Measurements from ENCODE around the gene AK9.
"Not testable (repeated sequence)": the region's sequence is repeated elsewhere in the genome, so short reads cannot be mapped to it uniquely, and the experiment has no call there.

AK9 gene

GRCh38 chr6:109644131-109644530 is 46.9 kb downstream of the AK9 start:
- DNase-seq (ENCODE audit: low read depth, low spot score) = no peak
- H3K4me3 ChIP-seq (ENCODE audit: low read length) = no peak overlapping the region

GRCh38 chr6:109632405-109632804 is 58.6 kb downstream of the AK9 start:
- no peak for DNase-seq (ENCODE audit: low read depth, low spot score)
- H3K4me3 ChIP-seq (ENCODE audit: low read length) = no peak overlapping the region

- no peak for DNase-seq (ENCODE audit: low read depth, low spot score)
- no peak overlapping the region for H3K4me3 ChIP-seq (ENCODE audit: low read length)
Observed at GRCh38 chr6:109631403-109631802, 59.6 kb downstream of the AK9 start.

- H3K4me3 ChIP-seq (ENCODE audit: low read length) = no peak overlapping the region
- peak; percentile 75 for DNase-seq (ENCODE audit: low read depth, low spot score)
Observed at GRCh38 chr6:109628158-109629000, 62.6 kb downstream of the AK9 start.

- DNase-seq (ENCODE audit: low read depth, low spot score) = no peak
- no peak overlapping the region for H3K4me3 ChIP-seq (ENCODE audit: low read length)
Observed at GRCh38 chr6:109626311-109626710, 64.7 kb downstream of the AK9 start.

- no peak overlapping the region for H3K4me3 ChIP-seq (ENCODE audit: low read length)
- no peak for DNase-seq (ENCODE audit: low read depth, low spot score)
Observed at GRCh38 chr6:109625199-109625598, 65.8 kb downstream of the AK9 start.

- DNase-seq (ENCODE audit: low read depth, low spot score) = no peak
- H3K4me3 ChIP-seq (ENCODE audit: low read length) = no peak overlapping the region
Observed at GRCh38 chr6:109623288-109623687, 67.7 kb downstream of the AK9 start.

- H3K4me3 ChIP-seq (ENCODE audit: low read length) = no peak overlapping the region
- DNase-seq (ENCODE audit: low read depth, low spot score) = no peak
Observed at GRCh38 chr6:109612268-109612667, 78.7 kb downstream of the AK9 start.

GRCh38 chr6:109611502-109611901 is 79.5 kb downstream of the AK9 start:
- no peak for DNase-seq (ENCODE audit: low read depth, low spot score)
- no peak overlapping the region for H3K4me3 ChIP-seq (ENCODE audit: low read length)

GRCh38 chr6:109610590-109610989 is 80.4 kb downstream of the AK9 start:
- DNase-seq (ENCODE audit: low read depth, low spot score) = no peak
- H3K4me3 ChIP-seq (ENCODE audit: low read length) = no peak overlapping the region

- no peak overlapping the region for H3K4me3 ChIP-seq (ENCODE audit: low read length)
- no peak for DNase-seq (ENCODE audit: low read depth, low spot score)
Observed at GRCh38 chr6:109609737-109610136, 81.3 kb downstream of the AK9 start.

GRCh38 chr6:109606359-109606758 is 84.6 kb downstream of the AK9 start:
- peak; percentile 87 for DNase-seq (ENCODE audit: low read depth, low spot score)

GRCh38 chr6:109595998-109596397 is 95.0 kb downstream of the AK9 start:
- DNase-seq (ENCODE audit: low read depth, low spot score) = peak; percentile 78
- no peak overlapping the region for H3K4me3 ChIP-seq (ENCODE audit: low read length)

More at GRCh38 chr6:109606359-109606758, 84.6 kb downstream of the AK9 start:
- H3K4me3 ChIP-seq (ENCODE audit: low read length) = no peak overlapping the region

GRCh38 chr6:109580519-109580918 is 110.5 kb downstream of the AK9 start:
- no peak for DNase-seq (ENCODE audit: low read depth, low spot score)
- no peak overlapping the region for H3K4me3 ChIP-seq (ENCODE audit: low read length)

- no peak overlapping the region for H3K4me3 ChIP-seq (ENCODE audit: low read length)
- DNase-seq (ENCODE audit: low read depth, low spot score) = no peak
Observed at GRCh38 chr6:109579361-109579760, 111.6 kb downstream of the AK9 start.

GRCh38 chr6:109569901-109570300 is 121.1 kb downstream of the AK9 start:
- not testable (repeated sequence) for DNase-seq (ENCODE audit: low read depth, low spot score); H3K4me3 ChIP-seq (ENCODE audit: low read length)

GRCh38 chr6:109561844-109562243 is 129.2 kb downstream of the AK9 start:
- DNase-seq (ENCODE audit: low read depth, low spot score) = no peak
- no peak overlapping the region for H3K4me3 ChIP-seq (ENCODE audit: low read length)

- no peak overlapping the region for H3K4me3 ChIP-seq (ENCODE audit: low read length)
- no peak for DNase-seq (ENCODE audit: low read depth, low spot score)
Observed at GRCh38 chr6:109531446-109531845, 159.6 kb downstream of the AK9 start.

GRCh38 chr6:109527989-109528388 is 163.0 kb downstream of the AK9 start:
- no peak for DNase-seq (ENCODE audit: low read depth, low spot score)

GRCh38 chr6:109526905-109527628 is 163.9 kb downstream of the AK9 start:
- H3K4me3 ChIP-seq (ENCODE audit: low read length) = no peak overlapping the region
- peak; percentile 80 for DNase-seq (ENCODE audit: low read depth, low spot score)

More at GRCh38 chr6:109527989-109528388, 163.0 kb downstream of the AK9 start:
- H3K4me3 ChIP-seq (ENCODE audit: low read length) = no peak overlapping the region
